Muscle layer of colon (tissue), 2 donors: Measurements from ENCODE around the gene MATCAP1.

Experiments
- H3K27ac ChIP-seq: one replicate; pipeline ENCODE4 v1.7.0; 2013; ENCODE audit warnings: low read depth, mild to moderate bottlenecking, low read length, moderate library complexity
- H3K27me3 ChIP-seq, 2 donors: one replicate each; pipeline ENCODE4 v1.7.0; 2013; ENCODE audit warnings: low read length in 2 of 2, mild to moderate bottlenecking in 2 of 2; ENCODE audit not compliant: insufficient read depth in 2 of 2, control insufficient read depth in 1 of 2
- H3K36me3 ChIP-seq: one replicate; pipeline ENCODE4 v1.7.0; 2013; ENCODE audit warnings: mild to moderate bottlenecking, low read length; ENCODE audit not compliant: insufficient read depth
- H3K4me1 ChIP-seq: one replicate; pipeline ENCODE4 v1.7.0; 2013; ENCODE audit warnings: mild to moderate bottlenecking, low read length; ENCODE audit not compliant: insufficient read depth
- H3K4me3 ChIP-seq, 2 donors: one replicate each; pipeline ENCODE4 v1.7.0; 2013; ENCODE audit warnings: low read length in 2 of 2, low read depth in 1 of 2, mild to moderate bottlenecking in 1 of 2, moderate library complexity in 1 of 2
- H3K9ac ChIP-seq: one replicate; pipeline ENCODE4 v1.7.0; 2013; ENCODE audit warnings: low read length
- H3K9me3 ChIP-seq: one replicate; pipeline ENCODE4 v1.7.0; 2013; ENCODE audit warnings: mild to moderate bottlenecking, low read length
- donor health status: abdominal sarcoma.
- donor health status: Adenocarcinoma of cecum.

Gene MATCAP1

GRCh38 chr16:67187175-67187890 lies 3.6 kb upstream of the MATCAP1 start:
- no peaks in the 10 kb centered on the region for H3K27me3 ChIP-seq
- no peak overlapping the region for H3K9ac ChIP-seq
- H3K36me3 ChIP-seq, result no peaks in the 10 kb centered on the region
- peaks cover 35% of the 10 kb centered on the region for H3K4me1 ChIP-seq
- H3K4me3 ChIP-seq, result no peak overlapping the region
- no peaks in the 10 kb centered on the region for H3K9me3 ChIP-seq
- H3K27ac ChIP-seq, result no peak overlapping the region

DNA sequence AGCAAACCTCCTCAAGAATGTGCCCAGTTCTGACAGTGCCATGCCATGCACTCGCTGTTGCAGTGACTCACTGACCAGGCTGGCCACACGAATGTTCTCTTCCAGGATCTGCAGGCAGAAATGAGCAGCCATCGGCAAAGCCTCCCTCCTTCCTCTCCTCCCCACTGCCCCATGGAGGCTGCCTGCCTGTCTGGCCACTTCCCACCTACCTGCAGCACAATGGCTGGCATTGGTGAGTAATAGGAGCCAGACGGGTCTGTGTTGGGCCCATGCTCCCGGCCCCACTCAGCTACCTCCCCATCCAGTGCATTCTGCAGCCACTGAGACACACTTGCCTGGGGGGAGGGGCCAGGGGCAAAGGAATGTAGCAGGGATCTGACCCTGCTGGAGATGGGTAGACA lies 2.8 kb upstream of the MATCAP1 start:
- Histone ChIP-seq H3K36me3 (no peaks in the 10 kb centered on the region), H3K27me3 (no peaks in the 10 kb centered on the region), H3K4me1 (peaks cover 32% of the 10 kb centered on the region), H3K27ac (no peak overlapping the region), H3K4me3 (no peak overlapping the region), H3K9ac (no peak overlapping the region), H3K9me3 (no peaks in the 10 kb centered on the region)

DNA sequence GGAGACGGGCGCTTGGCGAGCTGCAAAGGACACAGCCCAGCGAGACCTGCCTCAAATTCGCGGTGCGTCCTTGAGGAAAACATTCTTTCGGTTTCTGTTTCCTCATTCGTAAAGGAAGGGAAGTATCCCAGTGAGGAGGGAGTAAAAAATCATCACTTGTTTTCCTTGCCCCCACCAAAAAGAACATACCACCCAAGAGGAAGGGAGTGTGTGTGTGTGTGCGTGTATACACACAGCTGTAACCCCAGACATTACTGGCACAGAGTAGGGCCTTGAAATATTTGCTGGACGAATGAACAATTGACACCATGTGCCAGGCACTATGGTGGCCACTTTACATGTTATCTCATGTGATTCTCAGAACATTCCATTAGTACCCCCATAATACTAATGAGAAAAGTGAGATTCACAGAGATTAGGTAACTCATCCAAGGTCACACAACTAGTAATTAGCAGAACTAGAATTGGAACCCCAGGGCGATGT lies 1.9 kb upstream of the MATCAP1 start:
- no peaks in the 10 kb centered on the region for H3K36me3 ChIP-seq
- no peak overlapping the region for H3K9ac ChIP-seq
- H3K4me1 ChIP-seq, result peaks cover 28% of the 10 kb centered on the region
- H3K27ac ChIP-seq, result no peak overlapping the region
- H3K27me3 ChIP-seq, result no peaks in the 10 kb centered on the region
- no peaks in the 10 kb centered on the region for H3K9me3 ChIP-seq
- peak overlapping the region in 1 of 2 donors; percentile 25 for H3K4me3 ChIP-seq

- H3K27me3 ChIP-seq, result no peaks in the 10 kb centered on the region
- H3K4me3 ChIP-seq, result peak overlapping the region; percentile 34 to 64
- peaks cover 28% of the 10 kb centered on the region for H3K4me1 ChIP-seq
- no peaks in the 10 kb centered on the region for H3K9me3 ChIP-seq
- H3K9ac ChIP-seq, result no peak overlapping the region
- H3K36me3 ChIP-seq, result no peaks in the 10 kb centered on the region
- no peak overlapping the region for H3K27ac ChIP-seq
These were observed 1.4 kb upstream of the MATCAP1 start for GRCh38 chr16:67184995-67185650.

DNA sequence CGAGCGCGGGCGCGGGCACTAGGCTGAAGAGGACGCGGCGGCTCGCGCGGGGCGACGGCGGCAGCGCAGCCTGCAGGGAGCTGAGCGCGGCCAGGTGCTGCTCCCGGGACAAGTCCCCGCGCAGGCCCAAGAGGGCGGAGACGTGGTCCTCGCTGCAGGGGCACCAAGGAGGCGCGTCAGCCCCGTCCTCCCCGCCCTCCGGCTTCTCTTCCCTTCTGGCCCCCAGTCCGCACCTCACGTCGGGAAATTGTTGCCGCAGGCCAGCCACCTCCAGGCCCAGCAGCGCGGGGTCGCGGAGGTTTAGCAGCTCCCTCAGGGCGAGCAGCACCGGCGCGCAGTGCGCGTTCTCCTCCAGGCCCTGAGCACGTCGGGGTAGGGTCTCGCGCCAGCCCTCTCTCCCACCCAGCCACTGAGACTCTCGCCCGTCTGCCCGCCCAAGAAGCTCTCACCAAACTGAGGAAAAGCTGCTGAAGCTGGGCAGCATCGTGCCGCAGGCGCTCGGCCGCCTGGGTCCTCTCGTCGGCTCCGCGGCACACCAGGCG lies 761 bp upstream of the MATCAP1 start:
- Histone ChIP-seq H3K27me3 (no peaks in the 10 kb centered on the region), H3K4me3 (peak overlapping the region; percentile 54 to 64), H3K4me1 (peaks cover 28% of the 10 kb centered on the region), H3K36me3 (no peaks in the 10 kb centered on the region), H3K9ac (no peak overlapping the region), H3K9me3 (no peaks in the 10 kb centered on the region), H3K27ac (peak overlapping the region; percentile 73)

- Histone ChIP-seq H3K36me3 (no peaks in the 10 kb centered on the region), H3K9me3 (no peaks in the 10 kb centered on the region), H3K27ac (peak overlapping the region; percentile 59), H3K4me3 (peak overlapping the region; percentile 25 to 64), H3K27me3 (no peaks in the 10 kb centered on the region), H3K9ac (no peak overlapping the region), H3K4me1 (peaks cover 28% of the 10 kb centered on the region)
These were observed 508 bp downstream of the MATCAP1 start for GRCh38 chr16:67183284-67183626.

GRCh38 chr16:67182288-67182687 lies 1.5 kb downstream of the MATCAP1 start:
- Histone ChIP-seq H3K4me1 (peaks cover 32% of the 10 kb centered on the region), H3K36me3 (no peaks in the 10 kb centered on the region), H3K4me3 (no peak overlapping the region), H3K9me3 (no peaks in the 10 kb centered on the region), H3K27me3 (no peaks in the 10 kb centered on the region), H3K27ac (no peak overlapping the region), H3K9ac (no peak overlapping the region)

GRCh38 chr16:67181346-67181745 lies 2.4 kb downstream of the MATCAP1 start:
- Histone ChIP-seq H3K9me3 (no peaks in the 10 kb centered on the region), H3K9ac (no peak overlapping the region), H3K27ac (no peak overlapping the region), H3K27me3 (no peaks in the 10 kb centered on the region), H3K4me1 (peaks cover 32% of the 10 kb centered on the region), H3K4me3 (no peak overlapping the region), H3K36me3 (peaks cover 2% of the 10 kb centered on the region)

- H3K27me3 ChIP-seq, result no peaks in the 10 kb centered on the region
- H3K36me3 ChIP-seq, result peaks cover 6% of the 10 kb centered on the region
- no peak overlapping the region for H3K9ac ChIP-seq
- no peak overlapping the region for H3K4me3 ChIP-seq
- H3K27ac ChIP-seq, result no peak overlapping the region
- no peaks in the 10 kb centered on the region for H3K9me3 ChIP-seq
- peaks cover 30% of the 10 kb centered on the region for H3K4me1 ChIP-seq
These were observed 3.6 kb downstream of the MATCAP1 start for GRCh38 chr16:67180166-67180565.

DNA sequence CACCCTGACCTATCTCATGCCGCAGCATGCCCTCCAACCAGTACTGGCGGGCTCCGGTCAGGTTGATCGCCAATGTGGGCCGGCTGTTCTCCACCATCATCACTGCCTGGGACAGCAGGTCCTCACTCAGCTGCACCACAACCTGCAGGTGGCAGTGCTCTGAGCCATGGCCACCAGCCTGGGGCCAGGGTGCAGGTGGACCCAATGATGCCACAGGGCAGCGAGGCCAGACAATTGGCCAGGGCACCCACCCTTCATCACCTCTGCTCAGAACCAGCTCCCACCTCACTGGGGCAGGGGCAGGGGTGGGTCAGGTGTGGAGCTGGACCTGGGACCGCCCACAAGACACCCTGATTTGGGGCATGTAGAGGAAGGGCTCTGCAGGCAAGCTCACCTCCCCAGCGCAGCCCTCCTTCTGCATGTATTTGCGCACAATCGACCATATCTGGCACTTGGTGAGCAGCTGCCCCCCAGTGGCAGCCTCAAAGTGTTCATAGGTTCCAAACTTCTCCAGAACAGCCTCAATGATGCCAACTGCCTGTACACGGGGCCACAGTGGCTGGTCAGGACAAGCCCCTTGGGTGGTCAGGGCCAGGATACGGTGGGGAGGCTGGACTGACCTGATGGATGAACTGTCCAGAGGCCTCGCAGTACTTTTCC lies 4.2 kb downstream of the MATCAP1 start:
- Histone ChIP-seq H3K27me3 (no peaks in the 10 kb centered on the region), H3K27ac (no peak overlapping the region), H3K4me1 (peaks cover 30% of the 10 kb centered on the region), H3K36me3 (peaks cover 6% of the 10 kb centered on the region), H3K4me3 (no peak overlapping the region), H3K9me3 (no peaks in the 10 kb centered on the region), H3K9ac (no peak overlapping the region)
